WTC11 (cell line): ENCODE data around the gene LTBP1. TPM values are rescaled to one million over a fixed set of nuclear protein-coding genes. Genes with fewer than 3 reads are reported as not detected.

Source experiments
- ATAC-seq: fragments of 200-7000 bp; cut with Tn5 transposase; 2 replicates; pipeline ENCODE4 v1.10.0; 2021; ENCODE audit warnings: mild to moderate bottlenecking, moderate library complexity
- CTCF ChIA-PET: fragments of 300-600 bp; sonication (Branson Sonifier 250); formaldehyde crosslinking; loops from one replicate; lab custom pipeline; 2021; ENCODE audit warnings: antibody characterized with exemption; lab: Charles Lee
- POLR2A ChIA-PET: fragments of 350-600 bp; sonication (Branson Sonifier 250); formaldehyde crosslinking; loops from one replicate; lab custom pipeline; 2021; ENCODE audit warnings: antibody characterized with exemption; lab: Charles Lee
- DNase-seq: peaks from one replicate; pipeline ENCODE4 v3.0.0; 2021; ENCODE audit warnings: low spot score
- H3K27ac Mint-ChIP-seq: 2 replicates; pipeline ENCODE4 v1.8.0; 2021; ENCODE audit warnings: mixed read lengths
- H3K27me3 Mint-ChIP-seq: 2 replicates; pipeline ENCODE4 v1.8.0; 2021; ENCODE audit warnings: low read depth, mild to moderate bottlenecking, moderate library complexity, mixed read lengths
- H3K36me3 Mint-ChIP-seq: 2 replicates; pipeline ENCODE4 v1.8.0; 2021; ENCODE audit warnings: mixed read lengths
- H3K4me1 Mint-ChIP-seq: 2 replicates; pipeline ENCODE4 v1.8.0; 2022; ENCODE audit warnings: mixed read lengths
- H3K4me3 Mint-ChIP-seq: 2 replicates; pipeline ENCODE4 v1.8.0; 2021; ENCODE audit warnings: mild to moderate bottlenecking, moderate library complexity, mixed read lengths
- H3K9me3 Mint-ChIP-seq: 2 replicates; pipeline ENCODE4 v1.8.0; 2021; ENCODE audit warnings: mixed read lengths
- CBFB ChIP-seq: sonication (generic); formaldehyde crosslinking; IDR thresholded peaks from 2 replicates; pipeline ENCODE4 v1.8.1; 2022; ENCODE audit warnings: mild to moderate bottlenecking, low read depth, missing genetic modification reagents
- CREB1 ChIP-seq: sonication (generic); formaldehyde crosslinking; IDR thresholded peaks from 2 replicates; pipeline ENCODE4 v1.8.0; 2023; ENCODE audit warnings: mild to moderate bottlenecking, missing genetic modification reagents
- ELF4 ChIP-seq: sonication (generic); formaldehyde crosslinking; IDR thresholded peaks from 2 replicates; pipeline ENCODE4 v1.8.1; 2022; ENCODE audit warnings: low read depth, mild to moderate bottlenecking, moderate library complexity, missing genetic modification reagents
- EMX1 ChIP-seq: fragments of 250-450 bp; sonication (Bioruptor Pico); IDR thresholded peaks from 2 replicates; pipeline ENCODE4 v1.8.0; 2021; ENCODE audit warnings: mild to moderate bottlenecking
- ESRRA ChIP-seq: sonication (generic); formaldehyde crosslinking; IDR thresholded peaks from 2 replicates; pipeline ENCODE4 v1.8.1; 2022; ENCODE audit warnings: mild to moderate bottlenecking, missing genetic modification reagents, borderline replicate concordance
- FOXP1 ChIP-seq: sonication (generic); formaldehyde crosslinking; IDR thresholded peaks from 2 replicates; pipeline ENCODE4 v1.8.0; 2022; ENCODE audit warnings: missing genetic modification reagents, mild to moderate bottlenecking, moderate library complexity, borderline replicate concordance
- JAZF1 ChIP-seq: fragments of 250-450 bp; sonication (Bioruptor Pico); IDR thresholded peaks from 2 replicates; pipeline ENCODE4 v1.9.0; 2021; ENCODE audit warnings: moderate library complexity, mild to moderate bottlenecking, inconsistent platforms
- MYBL2 ChIP-seq: sonication (generic); formaldehyde crosslinking; IDR thresholded peaks from 2 replicates; pipeline ENCODE4 v1.8.1; 2023; ENCODE audit warnings: mild to moderate bottlenecking, moderate library complexity, missing genetic modification reagents
- NFATC4 ChIP-seq: fragments of 250-450 bp; sonication (Bioruptor Pico); IDR thresholded peaks from 2 replicates; pipeline ENCODE4 v1.9.0; 2021; ENCODE audit warnings: mild to moderate bottlenecking
- NFE2L1 ChIP-seq: sonication (generic); formaldehyde crosslinking; IDR thresholded peaks from 2 replicates; pipeline ENCODE4 v1.8.1; 2023; ENCODE audit warnings: missing genetic modification reagents
- NR1H2 ChIP-seq: sonication (generic); formaldehyde crosslinking; IDR thresholded peaks from 2 replicates; pipeline ENCODE4 v1.9.0; 2021; ENCODE audit warnings: mild to moderate bottlenecking, moderate library complexity, missing genetic modification reagents
- RORB ChIP-seq: fragments of 250-450 bp; sonication (Bioruptor Pico); IDR thresholded peaks from 2 replicates; pipeline ENCODE4 v1.9.0; 2021; ENCODE audit warnings: mild to moderate bottlenecking
- SMAD3 ChIP-seq: sonication (generic); formaldehyde crosslinking; IDR thresholded peaks from 2 replicates; pipeline ENCODE4 v1.8.0; 2022; ENCODE audit warnings: missing genetic modification reagents, mild to moderate bottlenecking, borderline replicate concordance
- SMAD4 ChIP-seq: sonication (generic); formaldehyde crosslinking; IDR thresholded peaks from 2 replicates; pipeline ENCODE4 v1.8.0; 2022; ENCODE audit warnings: mild to moderate bottlenecking, missing genetic modification reagents
- TCF7 ChIP-seq: sonication (generic); formaldehyde crosslinking; IDR thresholded peaks from 2 replicates; pipeline ENCODE4 v1.8.0; 2022; ENCODE audit warnings: mild to moderate bottlenecking, low read depth, missing genetic modification reagents, moderate library complexity
- TEAD4 ChIP-seq: sonication (generic); formaldehyde crosslinking; IDR thresholded peaks from 2 replicates; pipeline ENCODE4 v1.8.0; 2022; ENCODE audit warnings: mild to moderate bottlenecking, missing genetic modification reagents
- ZNF219 ChIP-seq: sonication (generic); formaldehyde crosslinking; IDR thresholded peaks from 2 replicates; pipeline ENCODE4 v1.8.0; 2023; ENCODE audit warnings: missing genetic modification reagents, mild to moderate bottlenecking, borderline replicate concordance
- ZNF317 ChIP-seq: sonication (generic); formaldehyde crosslinking; IDR thresholded peaks from 2 replicates; pipeline ENCODE4 v1.8.1; 2023; ENCODE audit warnings: low read depth, mild to moderate bottlenecking, moderate library complexity, missing genetic modification reagents, borderline replicate concordance
- ZNF423 ChIP-seq: fragments of 250-450 bp; sonication (Bioruptor Pico); IDR thresholded peaks from 2 replicates; pipeline ENCODE4 v2.1.2; 2022; ENCODE audit warnings: mild to moderate bottlenecking, moderate library complexity
- total RNA-seq: library from RNA; stranded (reverse); gene quantifications from 3 replicates; pipeline ENCODE4 v1.2.3, GENCODE V29; 2021
- TF ChIP-seq, protein P1 (sequence below): sonication (generic); formaldehyde crosslinking; IDR thresholded peaks from 2 replicates; pipeline ENCODE4 v1.8.1; 2022; ENCODE audit warnings: low read depth, missing genetic modification reagents, borderline replicate concordance
- TF ChIP-seq, protein P2 (sequence below): sonication (generic); formaldehyde crosslinking; IDR thresholded peaks from 2 replicates; pipeline ENCODE4 v1.8.1; 2022; ENCODE audit warnings: mild to moderate bottlenecking, moderate library complexity, missing genetic modification reagents
- TF ChIP-seq, protein P3 (sequence below): sonication (generic); formaldehyde crosslinking; IDR thresholded peaks from 2 replicates; pipeline ENCODE4 v1.8.0; 2023; ENCODE audit warnings: missing genetic modification reagents, mild to moderate bottlenecking, borderline replicate concordance
- TF ChIP-seq, protein P4 (sequence below): sonication (generic); formaldehyde crosslinking; IDR thresholded peaks from 2 replicates; pipeline ENCODE4 v1.8.1; 2022; ENCODE audit warnings: mild to moderate bottlenecking, missing genetic modification reagents, moderate library complexity, borderline replicate concordance
- TF ChIP-seq, protein P5 (sequence below): fragments of 250-450 bp; sonication (Bioruptor Pico); IDR thresholded peaks from 2 replicates; pipeline ENCODE4 v2.1.2; 2022; ENCODE audit warnings: mild to moderate bottlenecking, moderate library complexity

LTBP1 gene
- total RNA-seq, 1 experiment from 2014 or later, result 33.6 TPM

DNA sequence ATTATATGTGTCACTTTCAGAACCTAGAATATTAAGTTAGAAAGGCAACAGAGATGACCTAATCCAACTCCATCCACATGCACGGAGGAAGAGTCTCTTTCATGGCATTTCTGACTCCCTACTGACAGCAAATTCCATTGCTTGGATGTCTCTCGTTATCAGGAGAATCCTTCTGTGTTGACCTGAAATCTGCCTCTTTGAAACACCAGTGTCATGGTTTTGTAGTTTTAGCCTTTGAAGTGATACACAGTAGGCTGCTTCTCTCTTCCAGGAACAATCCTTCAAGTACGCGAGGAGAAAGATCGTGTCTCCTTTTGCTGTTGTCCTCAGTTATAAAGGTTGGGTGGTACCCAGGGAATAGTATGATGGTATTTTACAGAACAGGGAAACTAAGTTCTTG is 327.8 kb downstream of the LTBP1 start:
- no peaks in the 10 kb centered on the region for H3K27me3 Mint-ChIP-seq
- ATAC-seq (no peak), DNase-seq (no peak)
- peaks cover 3% of the 10 kb centered on the region; the same call in 1 of the 2 replicates for H3K36me3 Mint-ChIP-seq
- no peak overlapping the region for H3K4me3 Mint-ChIP-seq
- POLR2A ChIA-PET, result no interaction called here
- TF ChIP-seq, protein P1, sequence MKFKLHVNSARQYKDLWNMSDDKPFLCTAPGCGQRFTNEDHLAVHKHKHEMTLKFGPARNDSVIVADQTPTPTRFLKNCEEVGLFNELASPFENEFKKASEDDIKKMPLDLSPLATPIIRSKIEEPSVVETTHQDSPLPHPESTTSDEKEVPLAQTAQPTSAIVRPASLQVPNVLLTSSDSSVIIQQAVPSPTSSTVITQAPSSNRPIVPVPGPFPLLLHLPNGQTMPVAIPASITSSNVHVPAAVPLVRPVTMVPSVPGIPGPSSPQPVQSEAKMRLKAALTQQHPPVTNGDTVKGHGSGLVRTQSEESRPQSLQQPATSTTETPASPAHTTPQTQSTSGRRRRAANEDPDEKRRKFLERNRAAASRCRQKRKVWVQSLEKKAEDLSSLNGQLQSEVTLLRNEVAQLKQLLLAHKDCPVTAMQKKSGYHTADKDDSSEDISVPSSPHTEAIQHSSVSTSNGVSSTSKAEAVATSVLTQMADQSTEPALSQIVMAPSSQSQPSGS (CRISPR knock-in tag), result no peak
- TF ChIP-seq, protein P2, sequence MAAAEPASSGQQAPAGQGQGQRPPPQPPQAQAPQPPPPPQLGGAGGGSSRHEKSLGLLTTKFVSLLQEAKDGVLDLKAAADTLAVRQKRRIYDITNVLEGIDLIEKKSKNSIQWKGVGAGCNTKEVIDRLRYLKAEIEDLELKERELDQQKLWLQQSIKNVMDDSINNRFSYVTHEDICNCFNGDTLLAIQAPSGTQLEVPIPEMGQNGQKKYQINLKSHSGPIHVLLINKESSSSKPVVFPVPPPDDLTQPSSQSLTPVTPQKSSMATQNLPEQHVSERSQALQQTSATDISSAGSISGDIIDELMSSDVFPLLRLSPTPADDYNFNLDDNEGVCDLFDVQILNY (CRISPR knock-in tag), result no peak
- no peak for TF ChIP-seq ZNF219 (CRISPR knock-in tag)
- TF ChIP-seq ELF4 (CRISPR knock-in tag), result no peak
- no peak for TF ChIP-seq NFATC4 (CRISPR knock-in tag)
- TF ChIP-seq JAZF1 (CRISPR knock-in tag), result no peak
- no peak for TF ChIP-seq FOXP1
- no peak for TF ChIP-seq TCF7 (CRISPR knock-in tag)
- TF ChIP-seq TEAD4 (CRISPR knock-in tag), result no peak
- TF ChIP-seq, protein P3, sequence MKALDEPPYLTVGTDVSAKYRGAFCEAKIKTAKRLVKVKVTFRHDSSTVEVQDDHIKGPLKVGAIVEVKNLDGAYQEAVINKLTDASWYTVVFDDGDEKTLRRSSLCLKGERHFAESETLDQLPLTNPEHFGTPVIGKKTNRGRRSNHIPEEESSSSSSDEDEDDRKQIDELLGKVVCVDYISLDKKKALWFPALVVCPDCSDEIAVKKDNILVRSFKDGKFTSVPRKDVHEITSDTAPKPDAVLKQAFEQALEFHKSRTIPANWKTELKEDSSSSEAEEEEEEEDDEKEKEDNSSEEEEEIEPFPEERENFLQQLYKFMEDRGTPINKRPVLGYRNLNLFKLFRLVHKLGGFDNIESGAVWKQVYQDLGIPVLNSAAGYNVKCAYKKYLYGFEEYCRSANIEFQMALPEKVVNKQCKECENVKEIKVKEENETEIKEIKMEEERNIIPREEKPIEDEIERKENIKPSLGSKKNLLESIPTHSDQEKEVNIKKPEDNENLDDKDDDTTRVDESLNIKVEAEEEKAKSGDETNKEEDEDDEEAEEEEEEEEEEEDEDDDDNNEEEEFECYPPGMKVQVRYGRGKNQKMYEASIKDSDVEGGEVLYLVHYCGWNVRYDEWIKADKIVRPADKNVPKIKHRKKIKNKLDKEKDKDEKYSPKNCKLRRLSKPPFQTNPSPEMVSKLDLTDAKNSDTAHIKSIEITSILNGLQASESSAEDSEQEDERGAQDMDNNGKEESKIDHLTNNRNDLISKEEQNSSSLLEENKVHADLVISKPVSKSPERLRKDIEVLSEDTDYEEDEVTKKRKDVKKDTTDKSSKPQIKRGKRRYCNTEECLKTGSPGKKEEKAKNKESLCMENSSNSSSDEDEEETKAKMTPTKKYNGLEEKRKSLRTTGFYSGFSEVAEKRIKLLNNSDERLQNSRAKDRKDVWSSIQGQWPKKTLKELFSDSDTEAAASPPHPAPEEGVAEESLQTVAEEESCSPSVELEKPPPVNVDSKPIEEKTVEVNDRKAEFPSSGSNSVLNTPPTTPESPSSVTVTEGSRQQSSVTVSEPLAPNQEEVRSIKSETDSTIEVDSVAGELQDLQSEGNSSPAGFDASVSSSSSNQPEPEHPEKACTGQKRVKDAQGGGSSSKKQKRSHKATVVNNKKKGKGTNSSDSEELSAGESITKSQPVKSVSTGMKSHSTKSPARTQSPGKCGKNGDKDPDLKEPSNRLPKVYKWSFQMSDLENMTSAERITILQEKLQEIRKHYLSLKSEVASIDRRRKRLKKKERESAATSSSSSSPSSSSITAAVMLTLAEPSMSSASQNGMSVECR (CRISPR knock-in tag), result no peak
- TF ChIP-seq ZNF423 (CRISPR knock-in tag), result no peak
- TF ChIP-seq CREB1, result no peak
- no peak for TF ChIP-seq CBFB (CRISPR knock-in tag)
- TF ChIP-seq ESRRA (CRISPR knock-in tag), result no peak
- no peak for TF ChIP-seq RORB
- TF ChIP-seq, protein P4, sequence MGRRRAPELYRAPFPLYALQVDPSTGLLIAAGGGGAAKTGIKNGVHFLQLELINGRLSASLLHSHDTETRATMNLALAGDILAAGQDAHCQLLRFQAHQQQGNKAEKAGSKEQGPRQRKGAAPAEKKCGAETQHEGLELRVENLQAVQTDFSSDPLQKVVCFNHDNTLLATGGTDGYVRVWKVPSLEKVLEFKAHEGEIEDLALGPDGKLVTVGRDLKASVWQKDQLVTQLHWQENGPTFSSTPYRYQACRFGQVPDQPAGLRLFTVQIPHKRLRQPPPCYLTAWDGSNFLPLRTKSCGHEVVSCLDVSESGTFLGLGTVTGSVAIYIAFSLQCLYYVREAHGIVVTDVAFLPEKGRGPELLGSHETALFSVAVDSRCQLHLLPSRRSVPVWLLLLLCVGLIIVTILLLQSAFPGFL (CRISPR knock-in tag), result no peak
- 0 out of 2 replicates have a peak overlapping the region, but pooled peaks have one; percentile 7 for H3K27ac Mint-ChIP-seq
- H3K9me3 Mint-ChIP-seq, result 0 out of 2 replicates have a peak, but pooled peaks cover 2% of the 10 kb centered on the region
- H3K4me1 Mint-ChIP-seq, result no peaks in the 10 kb centered on the region
- CTCF ChIA-PET, result no interaction called here

DNA sequence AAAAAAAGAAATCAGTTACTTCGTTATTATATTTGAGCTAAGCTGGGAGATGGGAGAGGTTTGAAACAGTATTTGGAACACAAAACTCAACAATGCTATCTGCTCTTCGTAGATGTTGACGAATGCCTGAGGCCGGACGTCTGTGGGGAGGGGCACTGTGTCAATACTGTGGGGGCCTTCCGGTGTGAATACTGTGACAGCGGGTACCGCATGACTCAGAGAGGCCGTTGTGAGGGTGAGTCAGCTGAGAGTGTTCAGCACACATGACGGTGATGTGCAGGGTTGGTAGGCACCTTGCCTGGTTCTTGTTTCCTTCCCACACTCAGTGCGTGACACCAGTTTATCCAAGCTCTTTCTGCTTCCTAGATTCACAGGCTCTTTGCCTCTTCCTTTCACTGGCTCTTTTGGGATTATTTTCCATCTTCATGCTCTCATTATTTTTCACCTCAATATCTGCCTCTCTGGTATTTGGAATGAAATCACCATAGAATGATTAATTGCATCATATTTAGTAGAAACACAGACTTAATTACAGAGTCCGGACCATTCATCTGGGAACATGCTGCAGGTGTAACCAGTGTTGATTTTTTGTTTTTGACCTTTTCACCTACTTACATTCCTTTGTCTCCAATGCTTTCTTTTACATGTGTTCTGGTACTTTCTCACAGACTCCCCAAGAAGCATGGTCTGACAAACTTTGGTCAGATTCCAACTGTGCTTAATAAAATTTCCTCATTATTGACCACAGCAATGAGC is 329.1 kb downstream of the LTBP1 start:
- H3K27me3 Mint-ChIP-seq, result no peaks in the 10 kb centered on the region
- peaks cover 3% of the 10 kb centered on the region; the same call in 1 of the 2 replicates for H3K36me3 Mint-ChIP-seq
- H3K4me3 Mint-ChIP-seq, result no peak overlapping the region
- no peak for ATAC-seq
- DNase-seq, result no peak
- no peaks in the 10 kb centered on the region for H3K9me3 Mint-ChIP-seq
- no peaks in the 10 kb centered on the region for H3K4me1 Mint-ChIP-seq
- POLR2A ChIA-PET, result no interaction called here
- no peak overlapping the region for H3K27ac Mint-ChIP-seq
- CTCF ChIA-PET, result no interaction called here
- no peak for TF ChIP-seq SMAD3 (CRISPR knock-in tag)
- TF ChIP-seq, protein P2 (CRISPR knock-in tag), result no peak
- no peak for TF ChIP-seq NR1H2
- TF ChIP-seq MYBL2 (CRISPR knock-in tag), result no peak
- TF ChIP-seq SMAD4 (CRISPR knock-in tag), result no peak
- TF ChIP-seq, protein P4 (CRISPR knock-in tag), result no peak
- TF ChIP-seq, protein P5, sequence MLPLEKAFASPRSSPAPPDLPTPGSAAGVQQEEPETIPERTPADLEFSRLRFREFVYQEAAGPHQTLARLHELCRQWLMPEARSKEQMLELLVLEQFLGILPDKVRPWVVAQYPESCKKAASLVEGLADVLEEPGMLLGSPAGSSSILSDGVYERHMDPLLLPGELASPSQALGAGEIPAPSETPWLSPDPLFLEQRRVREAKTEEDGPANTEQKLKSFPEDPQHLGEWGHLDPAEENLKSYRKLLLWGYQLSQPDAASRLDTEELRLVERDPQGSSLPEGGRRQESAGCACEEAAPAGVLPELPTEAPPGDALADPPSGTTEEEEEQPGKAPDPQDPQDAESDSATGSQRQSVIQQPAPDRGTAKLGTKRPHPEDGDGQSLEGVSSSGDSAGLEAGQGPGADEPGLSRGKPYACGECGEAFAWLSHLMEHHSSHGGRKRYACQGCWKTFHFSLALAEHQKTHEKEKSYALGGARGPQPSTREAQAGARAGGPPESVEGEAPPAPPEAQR (CRISPR knock-in tag), result no peak
- no peak for TF ChIP-seq NFE2L1
- TF ChIP-seq ZNF317 (CRISPR knock-in tag), result no peak
- TF ChIP-seq EMX1 (CRISPR knock-in tag), result no peak
- TF ChIP-seq CBFB (CRISPR knock-in tag), result no peak
